Stimulated activated CD8-positive, alpha-beta memory T cell treated with anti-CD3 and anti-CD28 coated beads, Interleukin-7, amount 100 ng/mL, for 24 hours (primary cell): ENCODE results near the gene KRTCAP2.
"Not testable (repeated sequence)": the region's sequence is repeated elsewhere in the genome, so short reads cannot be mapped to it uniquely, and the experiment has no call there.

Experiments used
- DNase-seq: peaks from one replicate; pipeline ENCODE4 v3.0.0-alpha.2; 2020; ENCODE audit warnings: low read depth

The KRTCAP2 gene

GRCh38 chr1:155168456-155169210 is 4.5 kb downstream of the KRTCAP2 start:
- no peak for DNase-seq

DNA sequence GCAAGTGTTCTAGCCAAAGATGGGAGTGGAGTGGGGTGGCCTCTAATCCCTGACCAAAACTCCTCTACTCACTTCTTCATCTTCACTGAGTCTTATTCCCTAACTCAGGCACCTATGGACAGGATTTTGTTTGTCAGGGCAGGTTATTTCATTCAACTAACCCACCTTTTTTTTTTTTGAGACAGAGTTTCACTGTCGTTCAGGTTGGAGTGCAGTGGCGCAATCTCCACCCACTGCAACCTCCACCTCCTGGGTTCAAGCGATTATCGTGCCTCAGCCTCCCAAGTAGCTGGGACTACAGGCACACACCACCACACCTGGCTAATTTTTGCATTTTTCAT is 5.0 kb downstream of the KRTCAP2 start:
- not testable (repeated sequence) for DNase-seq

DNA sequence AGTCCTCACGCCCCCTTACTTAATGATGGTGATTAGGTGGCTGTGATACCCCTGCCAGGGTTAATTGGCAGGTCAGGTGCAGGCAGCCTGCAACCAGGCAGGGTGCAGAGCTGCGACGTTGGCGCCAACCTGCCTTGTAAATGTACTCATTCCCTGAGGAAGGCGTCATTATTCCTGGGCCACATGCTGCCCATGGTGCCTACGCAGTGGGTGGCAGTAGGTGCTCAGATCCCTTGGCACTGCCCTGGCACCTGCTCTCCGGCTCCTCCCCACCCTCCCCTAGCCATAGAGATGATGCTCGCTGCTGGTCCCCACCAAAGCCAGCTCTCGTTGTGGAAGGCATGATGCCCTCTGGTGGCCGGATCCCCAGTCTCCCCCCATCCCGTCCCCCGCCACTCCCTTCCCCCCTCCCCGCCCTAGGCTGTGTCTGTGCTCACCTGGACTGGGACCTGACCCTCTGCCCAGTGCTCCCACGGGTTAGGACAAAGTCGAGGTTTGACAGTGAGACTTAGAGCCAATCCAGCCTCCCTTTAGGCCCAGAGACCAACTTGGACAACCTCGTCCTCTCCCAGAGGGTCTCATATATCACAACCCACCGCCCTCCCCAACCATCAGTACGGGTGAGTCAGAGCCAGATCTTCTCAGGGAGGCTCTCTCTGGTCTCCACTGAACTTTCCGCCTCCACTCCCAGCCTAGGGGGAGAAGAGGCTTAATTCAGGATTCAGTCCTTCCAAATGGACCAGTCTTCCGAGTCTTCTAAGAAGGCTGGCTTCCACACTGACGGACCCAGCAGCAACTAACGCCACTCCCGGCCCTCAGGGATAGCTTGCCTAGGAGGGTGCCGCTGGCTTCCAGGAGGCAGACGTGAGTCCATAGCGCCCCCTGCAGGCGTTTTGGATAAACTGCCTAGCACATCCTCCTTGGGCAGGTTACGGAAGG is 5.7 kb downstream of the KRTCAP2 start:
- DNase-seq, result peak; percentile 77

DNA sequence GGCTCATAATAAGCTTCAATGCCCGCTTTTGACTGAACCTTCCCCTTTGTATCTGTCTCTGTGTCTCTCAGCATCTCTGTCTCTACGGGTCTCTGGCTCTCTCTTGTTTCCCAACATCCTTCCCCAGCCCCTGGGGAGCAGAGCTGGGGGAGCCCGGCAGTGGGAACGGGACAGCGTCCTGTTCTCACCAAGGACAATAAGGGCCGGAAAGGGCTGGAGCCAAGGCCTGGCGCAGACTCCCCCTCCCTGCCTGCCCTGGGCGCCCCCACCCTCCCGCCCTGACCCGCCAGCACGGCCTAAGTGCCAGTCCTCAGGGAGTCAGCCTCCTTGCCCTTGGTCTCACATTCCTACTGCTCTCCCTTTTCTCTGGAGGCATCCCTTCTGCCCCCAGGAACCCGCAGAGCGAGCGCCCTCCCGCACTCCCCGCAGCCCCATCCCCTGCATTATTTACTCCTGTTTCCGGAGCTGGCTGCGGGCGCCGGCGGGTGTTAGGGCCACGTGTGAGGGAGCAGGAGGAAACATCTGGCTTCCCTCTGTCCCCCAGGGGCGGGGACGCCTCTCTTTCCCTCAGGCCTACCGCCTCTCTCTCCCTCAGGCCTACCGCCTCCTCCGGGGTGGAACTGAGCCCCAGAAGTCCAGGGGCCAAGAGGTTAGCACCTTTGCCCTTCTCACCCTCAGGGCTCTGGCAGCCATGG is 6.5 kb downstream of the KRTCAP2 start:
- DNase-seq, result no peak

GRCh38 chr1:155166051-155166470 is 7.0 kb downstream of the KRTCAP2 start:
- DNase-seq, result no peak

DNA sequence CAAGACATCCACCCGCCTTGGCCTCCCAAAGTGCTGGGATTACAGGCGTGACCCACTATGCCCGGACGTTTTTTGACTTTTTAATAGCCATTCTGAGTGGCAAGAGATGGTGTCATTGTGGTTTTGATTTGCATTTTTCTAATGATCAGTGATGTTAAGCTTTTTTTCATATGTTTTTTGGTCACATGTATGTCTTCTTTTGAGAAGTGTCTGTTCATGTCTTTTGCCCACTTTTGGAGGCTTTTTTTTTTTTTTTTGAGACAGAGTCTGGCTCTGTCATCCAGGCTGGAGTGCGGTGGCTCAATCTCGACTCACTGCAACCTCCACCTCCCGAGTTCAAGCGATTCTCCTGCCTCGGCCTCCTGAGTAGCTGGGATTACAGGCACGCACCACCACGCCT is 8.5 kb downstream of the KRTCAP2 start:
- DNase-seq, result not testable (repeated sequence)

DNA sequence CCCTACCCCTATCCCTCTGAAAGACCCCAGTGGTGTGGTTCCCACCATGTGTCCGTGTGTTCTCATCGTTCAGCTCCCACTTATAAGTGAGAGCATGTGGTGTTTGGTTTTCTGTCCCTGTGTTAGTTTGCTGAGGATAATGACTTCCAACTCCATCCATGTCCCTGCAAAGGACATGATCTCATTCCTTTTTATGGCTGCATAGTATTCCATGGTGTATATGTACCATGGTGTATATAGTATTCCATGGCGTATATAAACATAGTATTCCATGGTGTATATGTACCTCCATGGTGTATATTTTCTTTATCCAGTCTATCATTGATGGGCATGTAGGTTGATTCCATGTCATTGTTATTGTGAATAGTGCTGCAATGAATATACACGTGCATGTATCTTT is 9.3 kb downstream of the KRTCAP2 start:
- not testable (repeated sequence) for DNase-seq

DNA sequence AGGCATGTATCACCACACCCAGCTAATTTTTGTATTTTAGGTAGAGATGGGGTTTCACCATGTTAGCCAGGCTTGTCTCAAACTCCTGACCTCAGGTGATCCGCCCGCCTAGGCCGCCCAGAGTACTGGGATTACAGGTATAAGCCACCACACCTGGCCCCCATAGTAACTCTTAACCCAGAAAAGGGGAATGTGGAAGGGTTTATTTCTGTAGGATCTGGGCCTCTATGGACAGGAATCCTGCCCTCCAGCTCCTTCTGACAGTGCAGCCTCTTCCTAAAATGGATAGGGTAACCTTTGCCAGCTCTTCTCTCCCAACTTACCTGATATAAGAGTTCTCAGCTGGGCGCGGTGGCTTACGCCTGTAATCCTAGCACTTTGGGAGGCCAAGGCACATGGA is 10.5 kb downstream of the KRTCAP2 start:
- not testable (repeated sequence) for DNase-seq

DNA sequence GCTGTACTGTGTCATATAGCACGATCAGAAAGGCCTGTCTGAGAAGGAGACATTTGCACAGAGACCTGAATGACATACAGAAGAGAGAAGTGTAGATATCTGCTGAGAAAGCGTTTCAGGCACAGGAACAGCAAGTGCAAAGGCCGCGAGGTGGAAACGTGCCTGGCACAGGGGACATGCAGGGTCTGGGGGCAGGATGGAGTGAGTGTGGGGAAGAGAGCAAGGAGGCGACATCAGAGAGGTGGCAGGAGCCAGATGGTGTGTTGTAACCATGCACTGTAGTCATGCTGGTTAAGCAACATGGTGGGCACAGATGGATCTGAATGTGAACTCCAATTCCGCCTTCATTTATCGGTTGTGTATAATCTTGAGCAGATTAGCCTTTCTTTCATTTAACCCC is 13.0 kb downstream of the KRTCAP2 start:
- DNase-seq, result no peak

GRCh38 chr1:155158991-155159390 is 14.1 kb downstream of the KRTCAP2 start:
- no peak for DNase-seq

DNA sequence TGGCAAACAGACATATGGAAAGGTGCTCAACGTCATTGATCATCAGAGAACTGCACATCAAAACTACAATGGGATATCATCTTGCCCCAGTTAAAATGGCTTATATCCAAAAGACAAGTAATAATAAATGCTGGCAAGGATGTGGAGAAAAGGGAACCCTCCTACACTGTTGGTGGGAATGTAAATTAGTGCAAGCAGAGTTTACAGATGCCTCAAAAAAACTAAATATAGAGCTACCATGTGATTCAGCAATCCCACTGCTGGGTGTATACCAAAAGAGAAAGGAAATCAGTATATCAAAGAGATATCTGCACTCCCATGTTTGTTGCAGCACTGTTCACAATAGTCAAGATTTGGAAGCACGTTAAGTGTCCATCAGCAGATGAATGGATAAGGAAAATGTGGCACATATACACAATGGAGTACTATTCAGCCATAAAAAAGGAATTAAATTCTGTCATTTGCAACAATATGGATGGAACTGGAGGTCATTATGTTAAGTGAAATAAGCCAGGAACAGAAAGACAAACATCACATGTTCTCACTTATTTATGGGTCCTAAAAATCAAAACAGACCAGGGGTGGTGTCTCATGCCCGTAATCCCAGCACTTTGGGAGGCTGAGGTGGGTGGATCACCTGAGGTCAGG is 17.0 kb downstream of the KRTCAP2 start:
- DNase-seq, result not testable (repeated sequence)

- DNase-seq, result no peak
These were observed 27.6 kb downstream of the KRTCAP2 start for GRCh38 chr1:155145491-155145890.

DNA sequence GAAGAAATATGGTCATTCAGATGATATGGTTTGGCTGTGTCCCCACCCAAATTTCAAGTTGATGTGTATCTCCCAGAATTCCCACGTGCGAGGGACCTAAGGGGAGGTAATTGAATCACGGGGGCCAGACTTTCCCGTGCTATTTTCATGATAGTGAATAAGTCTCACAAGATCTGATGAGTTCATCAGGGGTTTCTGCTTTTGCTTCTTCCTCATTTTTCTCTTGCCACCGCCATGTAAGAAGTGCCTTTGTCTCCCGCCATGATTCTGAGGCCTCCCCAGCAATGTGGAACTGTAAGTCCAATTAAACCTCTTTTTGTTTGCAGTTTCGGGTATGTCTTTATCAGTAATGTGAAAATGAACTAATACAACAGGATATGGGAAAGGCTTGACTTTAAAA is 31.4 kb downstream of the KRTCAP2 start:
- DNase-seq, result no peak

GRCh38 chr1:155140630-155140953 is 32.5 kb downstream of the KRTCAP2 start:
- no peak for DNase-seq

GRCh38 chr1:155139895-155140629 is 33.0 kb downstream of the KRTCAP2 start, which contains the start of gene DPM3:
DPM3 (minus strand) TSS chr1:155140531; CDS start chr1:155140240, 291 bp downstream.
- peak; percentile 80 for DNase-seq

DNA sequence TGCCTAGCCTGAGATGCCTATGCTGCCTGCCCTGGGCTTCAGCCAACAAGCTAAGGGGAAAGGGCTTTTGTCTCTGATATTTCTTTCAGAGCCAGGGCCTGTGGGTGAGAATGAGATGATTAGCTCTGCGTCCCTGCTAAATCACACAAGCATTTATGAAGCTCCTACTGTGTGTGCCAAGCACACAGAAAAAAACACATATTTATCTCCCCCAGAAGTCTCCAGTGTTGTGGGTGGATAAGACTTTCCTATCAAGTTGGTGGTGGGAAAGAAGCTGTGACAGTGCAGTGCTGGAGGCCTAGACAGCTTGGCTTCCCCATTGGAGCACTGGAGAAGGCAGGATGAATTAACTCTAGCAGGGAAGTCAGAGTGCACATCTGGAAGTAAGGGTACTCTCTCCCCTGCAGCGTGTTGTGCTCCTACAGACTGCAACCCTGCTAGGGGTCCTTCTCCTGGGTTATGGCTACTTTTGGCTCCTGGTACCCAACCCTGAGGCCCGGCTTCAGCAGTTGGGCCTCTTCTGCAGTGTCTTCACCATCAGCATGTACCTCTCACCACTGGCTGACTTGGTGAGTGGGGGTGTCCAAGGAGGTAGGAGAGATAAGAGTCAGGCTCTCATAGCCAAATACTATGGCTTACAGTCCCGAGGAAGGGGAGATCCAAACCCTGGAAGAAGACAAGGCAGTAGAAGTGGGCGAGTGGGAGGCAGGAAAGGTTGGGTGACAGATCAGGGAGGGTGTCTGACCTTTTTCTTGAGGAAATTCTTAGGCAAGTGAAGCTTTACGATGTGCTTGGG is 35.8 kb downstream of the KRTCAP2 start:
- DNase-seq, result no peak

DNA sequence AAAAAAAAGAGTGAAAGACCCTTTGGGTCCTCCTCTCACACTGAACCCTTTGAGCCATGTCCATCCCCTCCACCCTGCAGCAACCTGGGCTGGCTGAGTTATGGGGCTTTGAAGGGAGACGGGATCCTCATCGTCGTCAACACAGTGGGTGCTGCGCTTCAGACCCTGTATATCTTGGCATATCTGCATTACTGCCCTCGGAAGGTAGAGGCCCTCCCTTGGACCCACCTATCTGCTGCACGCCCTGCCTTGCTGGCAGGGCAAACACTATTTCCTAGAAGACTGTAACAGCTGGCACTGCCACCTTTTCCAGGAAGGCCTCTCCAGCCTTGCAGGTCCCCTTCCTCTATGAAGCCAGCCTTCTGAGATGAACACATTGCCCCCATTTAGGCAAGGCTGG is 36.4 kb downstream of the KRTCAP2 start:
- no peak for DNase-seq

DNA sequence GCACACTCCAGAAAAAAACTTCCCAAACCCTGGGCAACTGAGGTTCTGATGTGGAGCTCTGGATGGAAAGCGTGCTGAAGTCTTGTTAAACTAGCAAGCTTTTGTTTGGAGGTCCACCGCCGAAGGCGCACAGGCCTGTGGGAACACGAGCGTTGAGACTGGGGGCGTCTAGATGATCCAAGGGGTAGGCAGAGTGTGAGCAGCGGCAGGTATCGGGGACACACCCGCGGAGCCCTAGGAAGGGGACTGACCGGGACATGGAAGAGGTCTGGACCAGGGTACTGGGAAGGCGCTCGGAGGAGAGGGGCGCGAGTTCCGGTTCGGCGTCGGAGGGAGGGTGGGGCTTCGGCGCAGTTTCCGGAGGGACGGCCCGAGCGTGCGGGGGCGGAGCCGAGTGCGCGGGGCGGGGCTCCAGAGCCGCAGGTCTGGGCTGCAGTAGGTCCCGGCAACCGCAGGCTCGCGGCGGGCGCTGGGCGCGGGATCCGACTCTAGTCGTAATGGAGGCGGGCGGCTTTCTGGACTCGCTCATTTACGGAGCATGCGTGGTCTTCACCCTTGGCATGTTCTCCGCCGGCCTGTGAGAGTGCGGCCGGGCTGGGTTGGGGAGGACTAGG is 37.6 kb downstream of the KRTCAP2 start, which contains the start of gene SLC50A1:
Gene SLC50A1, plus strand, starts transcription at position 438 of the 614 bp plus-strand sequence. Its CDS starts 60 bp downstream, at position 498.
- DNase-seq, result peak; percentile 87

GRCh38 chr1:155134880-155135414 is 38.2 kb downstream of the KRTCAP2 start:
- DNase-seq, result peak; percentile 44

DNA sequence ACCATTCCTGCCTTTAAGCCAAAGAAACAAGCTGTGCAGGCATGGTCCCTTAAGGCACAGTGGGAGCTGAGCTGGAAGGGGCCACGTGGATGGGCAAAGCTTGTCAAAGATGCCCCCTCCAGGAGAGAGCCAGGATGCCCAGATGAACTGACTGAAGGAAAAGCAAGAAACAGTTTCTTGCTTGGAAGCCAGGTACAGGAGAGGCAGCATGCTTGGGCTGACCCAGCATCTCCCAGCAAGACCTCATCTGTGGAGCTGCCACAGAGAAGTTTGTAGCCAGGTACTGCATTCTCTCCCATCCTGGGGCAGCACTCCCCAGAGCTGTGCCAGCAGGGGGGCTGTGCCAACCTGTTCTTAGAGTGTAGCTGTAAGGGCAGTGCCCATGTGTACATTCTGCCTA is 38.8 kb downstream of the KRTCAP2 start:
- DNase-seq, result no peak
